Subcutaneous abdominal adipose tissue (tissue), 5 donors: ENCODE results near the gene ELL2.

ENCODE experiments used
- H3K27ac ChIP-seq: one replicate; pipeline ENCODE4 v1.7.0; 2013; ENCODE audit warnings: low read depth, mild to moderate bottlenecking, inconsistent platforms, low read length, moderate library complexity
- H3K27me3 ChIP-seq, 5 donors: one replicate each; pipeline ENCODE4 v1.7.0; 2013; ENCODE audit warnings: low read length in 5 of 5, inconsistent platforms in 1 of 5; ENCODE audit not compliant: control insufficient read depth in 5 of 5, insufficient read depth in 4 of 5
- H3K36me3 ChIP-seq, 5 donors: one replicate each; pipeline ENCODE4 v1.7.0; 2013; ENCODE audit warnings: low read length in 5 of 5; ENCODE audit not compliant: control insufficient read depth in 5 of 5, insufficient read depth in 5 of 5
- H3K4me1 ChIP-seq, 5 donors: one replicate each; pipeline ENCODE4 v1.7.0; 2013; ENCODE audit warnings: low read length in 5 of 5, mild to moderate bottlenecking in 3 of 5, moderate library complexity in 1 of 5; ENCODE audit not compliant: control insufficient read depth in 5 of 5, insufficient read depth in 5 of 5
- H3K4me3 ChIP-seq, 5 donors: one replicate each; pipeline ENCODE4 v1.7.0; 2013; ENCODE audit warnings: low read length in 5 of 5, low read depth in 1 of 5
- H3K9ac ChIP-seq, 5 donors: one replicate each; pipeline ENCODE4 v1.7.0; 2013; ENCODE audit warnings: low read length in 5 of 5, mild to moderate bottlenecking in 4 of 5, moderate library complexity in 3 of 5
- H3K9me3 ChIP-seq, 5 donors: one replicate each; pipeline ENCODE4 v1.7.0; 2013; ENCODE audit warnings: low read length in 5 of 5; ENCODE audit not compliant: control insufficient read depth in 5 of 5
- donor health status: healthy.
- donor health status: healthy.
- donor health status: healthy.
- donor health status: healthy.
- donor health status: healthy.

The ELL2 gene

DNA sequence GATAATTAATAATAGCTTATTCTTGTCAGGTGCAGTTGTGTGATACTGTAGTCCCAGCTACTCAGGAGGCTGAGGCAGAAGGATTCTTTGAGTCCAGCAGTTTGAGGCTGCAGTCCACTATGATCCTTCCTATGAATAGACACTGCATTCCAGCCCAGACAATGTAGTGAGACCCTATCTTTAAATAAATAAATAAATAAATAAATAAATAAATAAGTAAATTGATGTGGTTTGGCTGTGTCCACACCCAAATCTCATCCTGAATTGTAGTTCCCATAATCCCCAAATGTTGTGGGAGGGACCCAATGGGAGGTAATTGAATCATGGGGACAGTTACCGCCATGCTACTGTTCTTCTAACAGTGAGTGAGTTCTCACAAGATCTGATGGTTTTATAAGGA, 5.6 kb upstream of the ELL2 start:
- H3K27ac ChIP-seq: no peak overlapping the region
- H3K27me3 ChIP-seq: no peaks in the 10 kb centered on the region
- H3K4me3 ChIP-seq: no peak overlapping the region
- no peak overlapping the region for H3K9ac ChIP-seq
- no peaks in the 10 kb centered on the region for H3K9me3 ChIP-seq
- peaks cover 0 to 10% (median 5%) of the 10 kb centered on the region in 5 donors for H3K4me1 ChIP-seq
- H3K36me3 ChIP-seq: no peaks in the 10 kb centered on the region

DNA sequence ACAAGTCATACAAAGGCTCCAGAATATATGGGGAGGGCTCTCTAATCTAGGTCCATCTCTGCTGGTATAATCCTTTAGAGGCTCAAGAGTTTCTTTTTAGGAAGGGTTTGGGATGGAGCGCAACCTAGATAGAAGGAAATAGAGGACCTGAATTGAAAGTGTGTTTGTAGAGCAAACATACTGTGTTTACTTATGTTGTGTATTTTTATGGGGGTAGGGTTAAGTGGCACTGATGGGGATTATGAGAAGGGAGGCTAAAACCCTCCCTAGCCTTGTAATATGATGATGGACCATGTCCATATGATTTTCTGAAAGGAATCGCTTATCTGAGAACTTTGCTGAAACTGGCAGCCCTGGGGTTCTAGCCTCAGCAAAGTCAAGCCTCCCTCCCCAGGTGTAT, 4.4 kb upstream of the ELL2 start:
- no peaks in the 10 kb centered on the region for H3K36me3 ChIP-seq
- H3K27ac ChIP-seq: no peak overlapping the region
- H3K9ac ChIP-seq: no peak overlapping the region

DNA sequence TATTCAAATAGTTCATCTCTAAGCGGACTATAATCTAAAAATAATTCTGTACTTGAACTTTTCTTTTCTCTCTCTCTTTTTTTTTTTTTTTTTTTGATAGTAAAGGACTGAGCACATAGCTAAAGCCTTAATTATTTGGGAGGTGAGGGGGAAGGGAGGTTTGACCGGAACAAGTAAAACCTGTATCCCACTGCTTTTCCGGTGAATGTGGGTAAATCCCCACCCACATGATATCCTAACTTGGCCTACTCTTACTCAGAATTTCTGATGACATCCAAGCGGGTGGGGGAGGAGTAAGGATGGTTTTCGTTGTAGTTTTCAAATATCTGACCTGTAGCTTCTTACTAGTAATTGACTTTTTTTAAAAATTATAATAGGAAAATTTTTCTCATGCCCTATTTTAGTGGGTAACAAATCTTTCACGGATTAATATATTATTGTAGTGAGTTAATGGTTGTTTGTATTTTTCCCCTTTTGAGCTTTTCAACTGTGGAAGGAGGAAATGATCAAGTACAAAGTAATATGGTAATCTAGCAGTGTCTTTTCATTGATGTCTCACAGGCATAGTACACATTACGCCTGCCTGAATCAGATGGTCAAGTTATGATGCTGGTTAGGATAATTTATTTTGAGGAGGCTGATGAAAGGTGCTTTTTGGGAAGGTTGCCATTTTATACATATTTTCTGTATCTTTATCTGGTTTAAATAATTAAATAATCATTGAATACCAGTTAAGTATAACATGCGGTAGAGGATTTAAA, 2.2 kb upstream of the ELL2 start:
- no peak overlapping the region for H3K4me3 ChIP-seq
- H3K36me3 ChIP-seq: no peaks in the 10 kb centered on the region
- H3K27ac ChIP-seq: no peak overlapping the region
- H3K4me1 ChIP-seq: peaks cover 5 to 29% (median 20%) of the 10 kb centered on the region in 5 donors
- H3K27me3 ChIP-seq: no peaks in the 10 kb centered on the region
- H3K9ac ChIP-seq: no peak overlapping the region
- no peaks in the 10 kb centered on the region for H3K9me3 ChIP-seq

More for the DNA sequence above, 4.4 kb upstream of the ELL2 start:
- Histone ChIP-seq H3K4me1 (peaks cover 0 to 11% (median 5%) of the 10 kb centered on the region in 5 donors), H3K27me3 (no peaks in the 10 kb centered on the region), H3K4me3 (no peak overlapping the region), H3K9me3 (no peaks in the 10 kb centered on the region)

DNA sequence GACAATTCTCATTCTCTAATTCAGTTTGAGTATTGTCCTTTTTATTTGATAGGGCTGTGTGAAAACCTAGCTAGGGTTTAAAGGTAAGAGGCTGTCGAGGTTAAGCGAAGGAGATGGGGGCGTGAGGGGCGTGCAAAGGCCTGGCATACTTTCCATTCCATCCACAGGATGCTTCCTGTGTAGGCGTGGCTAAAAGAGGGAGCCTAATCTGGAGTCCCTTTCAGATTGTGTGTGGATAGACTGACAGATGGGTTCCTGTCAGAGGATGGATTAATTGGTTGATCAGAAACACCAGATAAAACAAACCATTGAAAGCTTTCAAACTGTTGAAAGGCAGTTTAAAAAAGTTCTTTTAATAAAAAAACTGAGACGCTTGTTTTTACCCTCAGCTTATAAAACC, 1.1 kb upstream of the ELL2 start:
- Histone ChIP-seq H3K9ac (peak overlapping the region in 2 of 5 donors; percentile 79 to 82), H3K4me1 (peaks cover 5 to 38% (median 28%) of the 10 kb centered on the region in 5 donors), H3K9me3 (no peaks in the 10 kb centered on the region), H3K36me3 (no peaks in the 10 kb centered on the region), H3K4me3 (peak overlapping the region in 3 of 5 donors; percentile 86 to 94 (median 90)), H3K27ac (peak overlapping the region; percentile 87), H3K27me3 (no peaks in the 10 kb centered on the region)

DNA sequence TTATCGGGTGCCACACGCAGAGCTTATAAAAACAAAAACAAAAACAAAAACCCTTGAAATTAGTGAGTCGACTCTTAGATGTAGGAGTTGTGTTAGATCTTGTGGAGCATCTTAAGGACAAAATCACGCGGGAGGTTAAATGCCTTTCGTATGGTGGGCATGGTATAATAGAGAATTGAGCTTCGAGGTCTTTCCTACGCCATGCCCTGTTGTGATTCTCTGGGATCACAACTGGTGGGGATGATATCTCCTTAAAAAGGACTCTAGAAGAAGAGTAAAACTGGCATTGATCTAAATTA, 773 bp upstream of the ELL2 start:
- H3K4me3 ChIP-seq: peak overlapping the region; percentile 75 to 97 (median 90)
- H3K9me3 ChIP-seq: no peaks in the 10 kb centered on the region
- H3K27ac ChIP-seq: peak overlapping the region; percentile 87
- H3K27me3 ChIP-seq: no peaks in the 10 kb centered on the region
- H3K9ac ChIP-seq: peak overlapping the region; percentile 38 to 82 (median 67)
- H3K4me1 ChIP-seq: peaks cover 5 to 40% (median 28%) of the 10 kb centered on the region in 5 donors
- no peaks in the 10 kb centered on the region for H3K36me3 ChIP-seq

GRCh38 chr5:95960667-95961616, 709 bp downstream of the ELL2 start:
- Histone ChIP-seq H3K4me3 (peak overlapping the region; percentile 86 to 100 (median 97)), H3K27ac (peak overlapping the region; percentile 93), H3K9ac (peak overlapping the region; percentile 77 to 98 (median 97)), H3K36me3 (no peaks in the 10 kb centered on the region), H3K27me3 (no peaks in the 10 kb centered on the region), H3K4me1 (peaks cover 5 to 52% (median 37%) of the 10 kb centered on the region in 5 donors), H3K9me3 (no peaks in the 10 kb centered on the region)

GRCh38 chr5:95959888-95960666, 1.6 kb downstream of the ELL2 start:
- H3K4me1 ChIP-seq: peaks cover 5 to 59% (median 46%) of the 10 kb centered on the region in 5 donors
- peak overlapping the region; percentile 86 to 100 (median 97) for H3K4me3 ChIP-seq
- no peaks in the 10 kb centered on the region for H3K27me3 ChIP-seq
- H3K27ac ChIP-seq: peak overlapping the region; percentile 93
- H3K9ac ChIP-seq: peak overlapping the region; percentile 77 to 98 (median 97)
- H3K36me3 ChIP-seq: no peaks in the 10 kb centered on the region
- no peaks in the 10 kb centered on the region for H3K9me3 ChIP-seq

- Histone ChIP-seq H3K27ac (peak overlapping the region; percentile 93), H3K9ac (peak overlapping the region; percentile 77 to 98 (median 97)), H3K27me3 (no peaks in the 10 kb centered on the region), H3K9me3 (no peaks in the 10 kb centered on the region), H3K4me3 (peak overlapping the region; percentile 86 to 100 (median 97)), H3K36me3 (no peaks in the 10 kb centered on the region), H3K4me1 (peaks cover 5 to 61% (median 47%) of the 10 kb centered on the region in 5 donors)
Measured at GRCh38 chr5:95959051-95959887, 2.4 kb downstream of the ELL2 start.
